Endothelial cell of umbilical vein (primary cell): ENCODE measurements around the gene TOR1A. TPM values are rescaled to one million over a fixed set of nuclear protein-coding genes. Genes with fewer than 3 reads are reported as not detected.

ENCODE experiments used
- BruUV-seq: library from RNA; stranded (reverse); fragments of 400-500 nt; replicated peaks from 2 replicates; lab custom pipeline; 2021; lab: Mats Ljungman, UMichigan
- CTCF ChIA-PET: fragments of 300-600, 350-600 bp; sonication (Branson Sonifier 250); formaldehyde crosslinking; loops from one replicate; lab custom pipeline; 2021; ENCODE audit warnings: antibody characterized with exemption, inconsistent platforms; lab: Charles Lee
- POLR2A ChIA-PET: fragments of 300-600, 350-600 bp; sonication (Branson Sonifier 250); formaldehyde crosslinking; loops from one replicate; lab custom pipeline; 2021; ENCODE audit warnings: antibody characterized with exemption, inconsistent platforms; lab: Charles Lee
- DNase-seq: peaks from one replicate; pipeline ENCODE4 v3.0.0-alpha.2; 2011; ENCODE audit warnings: low read depth, low spot score
- FAIRE-seq: peaks from 2 replicates; lab custom pipeline; 2011; peaks lifted over from hg19 to GRCh38; lab: Jason Lieb, UNC
- H2AFZ ChIP-seq: 2 replicates; pipeline ENCODE4 v1.6.0; 2012; ENCODE audit warnings: low read depth, low read length, control low read depth, inconsistent platforms
- H3K27ac ChIP-seq: 2 replicates; pipeline ENCODE4 v1.5.1; 2011; ENCODE audit warnings: low read depth, mild to moderate bottlenecking, control low read depth, low read length, moderate library complexity; ENCODE audit not compliant: insufficient read depth
- H3K27me3 ChIP-seq, 2 experiments: 2 replicates each; pipeline versions ENCODE4 v1.6.0 to v1.6.1; 2011; ENCODE audit warnings: low read length in 2 of 2, mixed read lengths in 1 of 2; ENCODE audit not compliant: control insufficient read depth in 2 of 2, insufficient read depth in 2 of 2
- H3K36me3 ChIP-seq, 2 experiments: 2 replicates in 1 of 2; 3 replicates in 1 of 2; pipeline ENCODE4 v1.5.1; 2011; ENCODE audit warnings: low read length in 2 of 2, mild to moderate bottlenecking in 1 of 2, moderate library complexity in 1 of 2; ENCODE audit not compliant: control insufficient read depth in 2 of 2, insufficient read depth in 2 of 2; ENCODE audit errors: extremely low read depth in 1 of 2
- H3K4me1 ChIP-seq: 3 replicates; pipeline ENCODE4 v1.5.1; 2011; ENCODE audit warnings: mild to moderate bottlenecking, low read length; ENCODE audit not compliant: control insufficient read depth, insufficient read depth; ENCODE audit errors: extremely low read depth
- H3K4me2 ChIP-seq: 2 replicates; pipeline ENCODE4 v1.6.1; 2011; ENCODE audit warnings: low read length, control low read depth, mixed read lengths; ENCODE audit not compliant: insufficient read depth
- H3K4me3 ChIP-seq, 3 experiments: fragments of 200-600 bp in 1 of 3; sonication (generic), shearing (Covaris generic) in 1 of 3; replicated peaks in 1 of 3; 2 replicates each; pipeline ENCODE4 v1.5.1; 2011 to 2016; ENCODE audit warnings: control low read depth in 3 of 3, low read length in 3 of 3, mild to moderate bottlenecking in 2 of 3, inconsistent platforms in 1 of 3, low read depth in 1 of 3, moderate library complexity in 1 of 3; ENCODE audit not compliant: insufficient read depth in 1 of 3
- H3K79me2 ChIP-seq: 2 replicates; pipeline ENCODE4 v1.6.0; 2012; ENCODE audit warnings: low read length, inconsistent platforms; ENCODE audit not compliant: control insufficient read depth, insufficient read depth
- H3K9ac ChIP-seq: replicated peaks from 2 replicates; pipeline ENCODE3; 2011; ENCODE audit warnings: low read length, control low read depth; ENCODE audit not compliant: insufficient read depth; ENCODE audit errors: extremely low read depth
- H3K9me1 ChIP-seq: replicated peaks from 3 replicates; pipeline ENCODE4 v1.6.0; 2011; ENCODE audit warnings: mild to moderate bottlenecking, low read length; ENCODE audit not compliant: control insufficient read depth, insufficient read depth; ENCODE audit errors: extremely low read depth
- H3K9me3 ChIP-seq: replicated peaks from 2 replicates; pipeline ENCODE4 v1.5.1; 2012; ENCODE audit warnings: low read length, inconsistent platforms; ENCODE audit not compliant: control insufficient read depth, insufficient read depth
- H4K20me1 ChIP-seq: replicated peaks from 2 replicates; pipeline ENCODE3; 2011; ENCODE audit warnings: mild to moderate bottlenecking, low read length; ENCODE audit not compliant: control insufficient read depth, insufficient read depth; ENCODE audit errors: extremely low read depth
- CTCF ChIP-seq, 2 donors: IDR thresholded peaks; 1 replicate in 1 of 2; 2 replicates in 1 of 2; pipeline ENCODE4 v1.5.1; 2011; ENCODE audit warnings: low read length in 2 of 2, mild to moderate bottlenecking in 2 of 2, moderate library complexity in 2 of 2, control low read depth in 1 of 2, inconsistent platforms in 1 of 2, low read depth in 1 of 2; ENCODE audit not compliant: insufficient read depth in 1 of 2; ENCODE audit errors: extremely low read depth in 1 of 2
- JUN ChIP-seq: IDR thresholded peaks from 2 replicates; pipeline ENCODE4 v1.6.1; 2011; ENCODE audit warnings: borderline replicate concordance, low read depth; ENCODE audit not compliant: insufficient read length, insufficient read depth
- MAX ChIP-seq: IDR thresholded peaks from 2 replicates; pipeline ENCODE4 v1.6.1; 2011; ENCODE audit not compliant: insufficient read depth, insufficient read length
- POLR2A ChIP-seq: IDR thresholded peaks from 2 replicates; pipeline ENCODE4 v1.6.1; 2012; ENCODE audit warnings: low read depth, mild to moderate bottlenecking, control low read depth, low read length
- POLR2AphosphoS5 ChIP-seq: IDR thresholded peaks from 2 replicates; pipeline ENCODE4 v1.6.1; 2012; ENCODE audit warnings: low read depth, mild to moderate bottlenecking, control low read depth, low read length, moderate library complexity; ENCODE audit not compliant: insufficient read depth
- dilution Hi-C: fragments of 300-500 bp; cut with MboI; formaldehyde crosslinking; loops from one replicate; pipeline ENCODE4 v1.15.0; 2019; ENCODE audit warnings: low sequenced_read_pairs; ENCODE audit not compliant: extremely low pct_ligation_motif_present
- intact Hi-C: fragments of 100-400 bp; cut with micrococcal nuclease; formaldehyde crosslinking; loops from one replicate; pipeline ENCODE4 v1.10.0; 2022
- polyA plus RNA-seq, 4 experiments: library from polyadenylated mRNA; depleted of rRNA in 3 of 4; stranded (reverse) in 3 of 4; unstranded in 1 of 4; fragments of >200 nt; gene quantifications; 2 replicates each; pipeline versions ENCODE4 v1.2.1 to v1.2.3, GENCODE V29; 2011 to 2012; ENCODE audit warnings: missing spikeins in 1 of 4
- total RNA-seq: library from RNA; stranded (reverse); gene quantifications from 2 replicates; pipeline ENCODE4 v1.2.3, GENCODE V29; 2021

The TOR1A gene
- total and polyA plus RNA-seq, 2 donors (not counting 3 experiments of a cell fraction or from before 2014, with no cell fraction given): 57.8 to 89.8 TPM

- Histone ChIP-seq H3K36me3 (peaks cover 2 to 38% of the 10 kb centered on the region in 2 experiments), H3K4me1 (peaks cover 2% of the 10 kb centered on the region), H4K20me1 (no peaks in the 10 kb centered on the region), H2AFZ (no peak overlapping the region), H3K4me3 (no peak overlapping the region), H3K79me2 (no peaks in the 10 kb centered on the region), H3K9me3 (no peaks in the 10 kb centered on the region), H3K9ac (no peak overlapping the region), H3K9me1 (no peaks in the 10 kb centered on the region), H3K4me2 (no peak overlapping the region), H3K27me3 (no peaks in the 10 kb centered on the region), H3K27ac (no peak overlapping the region)
- BruUV-seq: no TSS peak
- dilution Hi-C loops: no loop called here
- no peak for TF ChIP-seq MAX
- no peak for DNase-seq
- no peak for FAIRE-seq
- intact Hi-C loops: no loop called here
- POLR2A ChIA-PET: no interaction called here
- CTCF ChIA-PET: no interaction called here
Observed at GRCh38 chr9:129853614-129854013, 29.7 kb upstream of the TOR1A start.

GRCh38 chr9:129852579-129852978 lies 28.6 kb upstream of the TOR1A start:
- POLR2A ChIA-PET: no interaction called here

More at GRCh38 chr9:129852579-129852978, 28.6 kb upstream of the TOR1A start:
- DNase-seq (no peak), FAIRE-seq (no peak)
- intact Hi-C loops: no loop called here
- Histone ChIP-seq H3K9me3 (no peaks in the 10 kb centered on the region), H3K9me1 (no peaks in the 10 kb centered on the region), H2AFZ (no peak overlapping the region), H3K9ac (no peak overlapping the region), H3K27me3 (no peaks in the 10 kb centered on the region), H4K20me1 (no peaks in the 10 kb centered on the region), H3K36me3 (peaks cover 2 to 28% of the 10 kb centered on the region in 2 experiments), H3K27ac (no peak overlapping the region), H3K4me2 (no peak overlapping the region), H3K79me2 (no peaks in the 10 kb centered on the region), H3K4me3 (no peak overlapping the region), H3K4me1 (peaks cover 2% of the 10 kb centered on the region)
- TF ChIP-seq POLR2AphosphoS5: no peak
- no peak for TF ChIP-seq POLR2A
- TF ChIP-seq CTCF (IDR thresholded peaks at IDR 0.05; ENCODE audit: extremely low read depth in 1 of 2, insufficient read depth in 1 of 2, low read depth in 1 of 2, low read length in 2 of 2): no peak
- no peak for TF ChIP-seq JUN
- CTCF ChIA-PET: no interaction called here
- no TSS peak for BruUV-seq
- dilution Hi-C loops: no loop called here
